Measurements from ENCODE around the gene NTRK3. TPM values are rescaled to one million over a fixed set of nuclear protein-coding genes. Genes with fewer than 3 reads are reported as not detected.
"Not testable (repeated sequence)": the region's sequence is repeated elsewhere in the genome, so short reads cannot be mapped to it uniquely, and the experiment has no call there.

NTRK3 gene
- total RNA-seq, 1 experiment from 2014 or later, result not detected

DNA sequence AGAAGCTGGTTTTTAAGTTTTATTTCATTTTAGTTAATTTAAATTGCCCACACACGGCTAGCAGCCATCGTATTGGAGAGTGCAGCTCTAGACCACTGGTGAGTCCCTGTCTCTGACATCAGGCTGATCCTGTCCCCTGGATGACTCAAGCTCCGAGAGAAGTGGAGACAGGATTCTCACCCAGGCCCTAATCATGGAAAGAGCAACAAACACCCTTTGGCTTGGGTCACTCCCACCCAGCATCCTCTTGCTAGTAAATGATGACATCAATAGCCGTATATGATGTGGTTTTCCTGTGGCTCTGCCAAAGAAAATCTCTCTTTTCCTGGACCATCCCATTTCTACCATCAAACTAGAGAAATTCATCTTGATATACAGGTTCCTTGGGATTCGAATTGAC is 182.2 kb downstream of the NTRK3 start:
- TF ChIP-seq, protein P1, sequence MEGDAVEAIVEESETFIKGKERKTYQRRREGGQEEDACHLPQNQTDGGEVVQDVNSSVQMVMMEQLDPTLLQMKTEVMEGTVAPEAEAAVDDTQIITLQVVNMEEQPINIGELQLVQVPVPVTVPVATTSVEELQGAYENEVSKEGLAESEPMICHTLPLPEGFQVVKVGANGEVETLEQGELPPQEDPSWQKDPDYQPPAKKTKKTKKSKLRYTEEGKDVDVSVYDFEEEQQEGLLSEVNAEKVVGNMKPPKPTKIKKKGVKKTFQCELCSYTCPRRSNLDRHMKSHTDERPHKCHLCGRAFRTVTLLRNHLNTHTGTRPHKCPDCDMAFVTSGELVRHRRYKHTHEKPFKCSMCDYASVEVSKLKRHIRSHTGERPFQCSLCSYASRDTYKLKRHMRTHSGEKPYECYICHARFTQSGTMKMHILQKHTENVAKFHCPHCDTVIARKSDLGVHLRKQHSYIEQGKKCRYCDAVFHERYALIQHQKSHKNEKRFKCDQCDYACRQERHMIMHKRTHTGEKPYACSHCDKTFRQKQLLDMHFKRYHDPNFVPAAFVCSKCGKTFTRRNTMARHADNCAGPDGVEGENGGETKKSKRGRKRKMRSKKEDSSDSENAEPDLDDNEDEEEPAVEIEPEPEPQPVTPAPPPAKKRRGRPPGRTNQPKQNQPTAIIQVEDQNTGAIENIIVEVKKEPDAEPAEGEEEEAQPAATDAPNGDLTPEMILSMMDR (IDR thresholded peaks at IDR 0.05; ENCODE audit: insufficient read depth in 1 of 2, low read depth in 1 of 2, low read length in 1 of 2, severe bottlenecking in 1 of 2, unreplicated experiment in 1 of 2), result no peak

DNA sequence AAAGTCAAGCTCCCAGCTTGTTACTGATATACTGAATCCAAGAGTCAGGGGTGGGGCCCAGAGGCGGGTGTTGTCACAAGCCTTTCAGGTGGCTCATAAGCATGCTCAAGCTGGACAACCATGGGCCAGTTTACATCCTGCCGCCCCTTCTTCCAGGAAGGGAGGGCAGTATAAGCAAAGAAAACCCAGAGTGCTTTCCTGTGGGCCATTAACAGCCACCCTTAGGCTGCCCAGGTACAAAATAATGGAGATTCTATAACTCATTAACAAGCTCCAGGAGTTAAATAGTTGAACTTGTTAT is 183.2 kb downstream of the NTRK3 start:
- POLR2A ChIA-PET, result no interaction called here
- H3K27me3 Mint-ChIP-seq (ENCODE audit: insufficient read depth, unreplicated experiment), result peaks cover 7% of the 10 kb centered on the region
- no peaks in the 10 kb centered on the region for H3K4me1 Mint-ChIP-seq (ENCODE audit: low read depth, unreplicated experiment)
- no peaks in the 10 kb centered on the region for H3K9me3 ChIP-seq
- CTCF ChIA-PET, result no interaction called here
- H3K27ac Mint-ChIP-seq (ENCODE audit: unreplicated experiment), result no peak overlapping the region
- BruUV-seq (replicated peaks), result no TSS peak
- H3K27me3 ChIP-seq (replicated peaks; ENCODE audit: control insufficient read depth, insufficient read depth, low read length), result no peaks in the 10 kb centered on the region; the same call in 1 of the 2 replicates
- H3K4me3 Mint-ChIP-seq (ENCODE audit: unreplicated experiment), result no peak overlapping the region
- intact Hi-C loops (cut with micrococcal nuclease; ENCODE audit: unreplicated experiment), result no loop called here
- no peak overlapping the region for H3K4me3 ChIP-seq (ENCODE audit: low read depth, low read length)
- no peaks in the 10 kb centered on the region for H3K36me3 ChIP-seq (ENCODE audit: control insufficient read depth, insufficient read depth, low read length)
- DNase-seq, result peak in 1 of 2 experiments; percentile 5
- H3K9me3 Mint-ChIP-seq (ENCODE audit: unreplicated experiment), result no peaks in the 10 kb centered on the region
- TF ChIP-seq, protein P1 (IDR thresholded peaks at IDR 0.05; ENCODE audit: insufficient read depth in 1 of 2, low read depth in 1 of 2, low read length in 1 of 2, severe bottlenecking in 1 of 2, unreplicated experiment in 1 of 2), result no peak
- H3K4me1 ChIP-seq, result no peaks in the 10 kb centered on the region
- H3K36me3 Mint-ChIP-seq (ENCODE audit: insufficient read depth, unreplicated experiment), result no peaks in the 10 kb centered on the region

More for the DNA sequence above, 182.2 kb downstream of the NTRK3 start:
- no peak overlapping the region for H3K27ac Mint-ChIP-seq (ENCODE audit: unreplicated experiment)
- no peaks in the 10 kb centered on the region for H3K4me1 Mint-ChIP-seq (ENCODE audit: low read depth, unreplicated experiment)
- no peaks in the 10 kb centered on the region; the same call in 1 of the 2 replicates for H3K27me3 ChIP-seq (replicated peaks; ENCODE audit: control insufficient read depth, insufficient read depth, low read length)
- no peaks in the 10 kb centered on the region for H3K4me1 ChIP-seq
- H3K36me3 ChIP-seq (ENCODE audit: control insufficient read depth, insufficient read depth, low read length), result no peaks in the 10 kb centered on the region
- no peaks in the 10 kb centered on the region for H3K9me3 Mint-ChIP-seq (ENCODE audit: unreplicated experiment)
- no peaks in the 10 kb centered on the region for H3K36me3 Mint-ChIP-seq (ENCODE audit: insufficient read depth, unreplicated experiment)
- ChIA-PET POLR2A (no interaction called here), CTCF (no interaction called here)
- BruUV-seq (replicated peaks), result no TSS peak
- no peak for DNase-seq
- no peak overlapping the region for H3K4me3 ChIP-seq (ENCODE audit: low read depth, low read length)
- no peaks in the 10 kb centered on the region for H3K27me3 Mint-ChIP-seq (ENCODE audit: insufficient read depth, unreplicated experiment)
- H3K9me3 ChIP-seq, result no peaks in the 10 kb centered on the region
- H3K4me3 Mint-ChIP-seq (ENCODE audit: unreplicated experiment), result no peak overlapping the region
- intact Hi-C loops (cut with micrococcal nuclease; ENCODE audit: unreplicated experiment), result no loop called here

DNA sequence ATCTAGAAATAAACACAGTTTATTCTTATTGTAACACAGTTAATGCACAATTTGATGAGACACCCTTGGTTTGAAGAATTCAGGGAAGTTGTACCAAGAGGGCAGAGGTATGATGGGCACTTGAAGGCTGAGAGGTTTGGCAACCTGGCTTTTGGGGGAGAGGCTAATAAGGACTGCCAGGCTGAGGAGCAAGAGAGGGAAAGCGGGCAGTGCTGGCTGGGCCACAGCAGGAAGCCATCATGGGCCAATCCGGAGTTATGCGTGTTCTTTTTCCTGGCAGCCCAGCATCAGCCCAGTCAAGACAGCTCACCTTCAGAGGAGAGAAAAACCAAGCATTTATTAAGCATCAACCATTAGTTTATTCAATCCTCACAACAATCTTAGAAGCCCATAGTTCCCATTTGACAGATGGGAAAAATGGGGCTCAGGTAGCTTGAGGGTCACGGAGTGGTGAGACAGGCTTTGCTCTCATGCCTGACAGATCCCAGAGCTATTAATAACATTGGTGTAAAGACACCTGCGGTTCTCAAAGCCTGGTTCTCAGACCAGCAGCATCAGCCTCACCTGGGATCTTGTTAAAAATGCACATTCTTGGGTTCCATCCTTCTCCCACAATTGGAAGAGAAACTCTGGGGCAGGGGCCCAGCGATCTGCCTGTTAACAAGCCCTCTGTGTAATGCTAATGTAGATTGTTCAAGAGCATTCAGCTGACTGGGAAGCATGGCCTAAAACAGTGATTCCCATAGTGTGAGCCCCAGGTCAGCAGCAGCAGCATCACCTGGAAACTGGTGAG is 183.7 kb downstream of the NTRK3 start:
- no peak overlapping the region for H3K27ac Mint-ChIP-seq (ENCODE audit: unreplicated experiment)

DNA sequence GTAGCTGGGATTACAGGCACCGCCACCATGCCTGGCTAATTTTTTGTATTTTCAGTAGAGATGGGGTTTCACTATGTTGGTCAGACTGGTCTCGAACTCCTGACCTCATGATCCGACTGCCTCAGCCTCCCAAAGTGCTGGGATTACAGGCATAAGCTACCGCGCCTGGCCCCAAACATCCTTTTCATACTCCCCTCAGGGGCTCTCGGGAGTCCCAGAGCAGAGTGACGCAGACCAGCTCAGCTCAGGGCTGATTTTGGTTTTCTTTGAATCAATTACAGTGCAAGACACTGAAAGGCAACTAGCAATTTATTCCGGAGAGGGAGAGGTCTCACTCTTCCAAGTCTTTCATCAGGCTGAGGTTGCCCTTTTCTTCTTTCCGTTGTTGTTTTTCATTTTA is 184.4 kb downstream of the NTRK3 start:
- H3K36me3 Mint-ChIP-seq (ENCODE audit: insufficient read depth, unreplicated experiment); H3K27ac Mint-ChIP-seq (ENCODE audit: unreplicated experiment); H3K4me3 Mint-ChIP-seq (ENCODE audit: unreplicated experiment); H3K4me1 Mint-ChIP-seq (ENCODE audit: low read depth, unreplicated experiment); H3K4me1 ChIP-seq; H3K27me3 Mint-ChIP-seq (ENCODE audit: insufficient read depth, unreplicated experiment); H3K9me3 ChIP-seq; H3K36me3 ChIP-seq (ENCODE audit: control insufficient read depth, insufficient read depth, low read length); CTCF ChIA-PET; DNase-seq; H3K27me3 ChIP-seq (replicated peaks; ENCODE audit: control insufficient read depth, insufficient read depth, low read length); intact Hi-C loops (cut with micrococcal nuclease; ENCODE audit: unreplicated experiment); H3K9me3 Mint-ChIP-seq (ENCODE audit: unreplicated experiment); POLR2A ChIA-PET; H3K4me3 ChIP-seq (ENCODE audit: low read depth, low read length); BruUV-seq (replicated peaks): not testable (repeated sequence)

More for the DNA sequence above, 183.7 kb downstream of the NTRK3 start:
- no peaks in the 10 kb centered on the region for H3K4me1 Mint-ChIP-seq (ENCODE audit: low read depth, unreplicated experiment)
- DNase-seq, result no peak
- intact Hi-C loops (cut with micrococcal nuclease; ENCODE audit: unreplicated experiment), result no loop called here
- H3K4me3 ChIP-seq (ENCODE audit: low read depth, low read length), result no peak overlapping the region
- no peaks in the 10 kb centered on the region for H3K36me3 Mint-ChIP-seq (ENCODE audit: insufficient read depth, unreplicated experiment)
- no peaks in the 10 kb centered on the region for H3K9me3 Mint-ChIP-seq (ENCODE audit: unreplicated experiment)
- TF ChIP-seq, protein P1 (IDR thresholded peaks at IDR 0.05; ENCODE audit: insufficient read depth in 1 of 2, low read depth in 1 of 2, low read length in 1 of 2, severe bottlenecking in 1 of 2, unreplicated experiment in 1 of 2), result no peak
- no peaks in the 10 kb centered on the region for H3K9me3 ChIP-seq
- H3K27me3 Mint-ChIP-seq (ENCODE audit: insufficient read depth, unreplicated experiment), result peaks cover 7% of the 10 kb centered on the region
- H3K4me1 ChIP-seq, result no peaks in the 10 kb centered on the region
- BruUV-seq (replicated peaks), result no TSS peak
- H3K27me3 ChIP-seq (replicated peaks; ENCODE audit: control insufficient read depth, insufficient read depth, low read length), result no peaks in the 10 kb centered on the region; the same call in 1 of the 2 replicates
- POLR2A ChIA-PET, result no interaction called here
- H3K4me3 Mint-ChIP-seq (ENCODE audit: unreplicated experiment), result no peak overlapping the region
- no peaks in the 10 kb centered on the region for H3K36me3 ChIP-seq (ENCODE audit: control insufficient read depth, insufficient read depth, low read length)
- CTCF ChIA-PET, result no interaction called here

Measured in Caco-2 (cell line).